OCI-LY1 (cell line): ENCODE results near the gene CBLB.

ENCODE experiments used
- EZH2 ChIP-seq: fragments of 200-600 bp; sonication (generic), shearing (Covaris generic); IDR thresholded peaks from 2 replicates; pipeline ENCODE4 v1.8.0; 2017; ENCODE audit warnings: borderline replicate concordance, mixed run types, mild to moderate bottlenecking, antibody characterized with exemption, low read length, moderate library complexity, mixed read lengths
- TF ChIP-seq, protein P1 (sequence below): fragments of 200-600 bp; sonication (generic), shearing (Covaris generic); IDR thresholded peaks from 2 replicates; pipeline ENCODE4 v1.5.1; 2017; ENCODE audit warnings: mild to moderate bottlenecking, antibody characterized with exemption, low read length, moderate library complexity, mixed read lengths

DNA sequence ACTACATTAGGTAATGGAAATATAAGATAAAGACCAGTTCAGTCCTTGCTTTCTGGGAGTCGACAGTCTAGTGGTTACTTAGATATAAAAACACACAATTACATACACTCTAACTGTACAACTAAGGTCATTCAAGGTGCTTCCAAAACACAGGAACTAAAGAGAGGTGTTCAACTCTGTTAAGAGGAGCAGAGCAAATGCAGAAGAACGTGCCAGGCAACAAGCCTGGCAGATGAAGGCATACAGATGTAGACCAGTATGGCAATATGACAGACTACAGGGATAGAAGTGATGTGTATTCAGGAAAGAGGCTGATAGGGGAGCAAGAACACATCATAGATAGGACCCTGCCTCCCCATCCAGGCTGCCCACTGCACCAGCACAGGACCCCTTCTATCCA lies 78.3 kb downstream of the CBLB start:
- TF ChIP-seq, protein P1, sequence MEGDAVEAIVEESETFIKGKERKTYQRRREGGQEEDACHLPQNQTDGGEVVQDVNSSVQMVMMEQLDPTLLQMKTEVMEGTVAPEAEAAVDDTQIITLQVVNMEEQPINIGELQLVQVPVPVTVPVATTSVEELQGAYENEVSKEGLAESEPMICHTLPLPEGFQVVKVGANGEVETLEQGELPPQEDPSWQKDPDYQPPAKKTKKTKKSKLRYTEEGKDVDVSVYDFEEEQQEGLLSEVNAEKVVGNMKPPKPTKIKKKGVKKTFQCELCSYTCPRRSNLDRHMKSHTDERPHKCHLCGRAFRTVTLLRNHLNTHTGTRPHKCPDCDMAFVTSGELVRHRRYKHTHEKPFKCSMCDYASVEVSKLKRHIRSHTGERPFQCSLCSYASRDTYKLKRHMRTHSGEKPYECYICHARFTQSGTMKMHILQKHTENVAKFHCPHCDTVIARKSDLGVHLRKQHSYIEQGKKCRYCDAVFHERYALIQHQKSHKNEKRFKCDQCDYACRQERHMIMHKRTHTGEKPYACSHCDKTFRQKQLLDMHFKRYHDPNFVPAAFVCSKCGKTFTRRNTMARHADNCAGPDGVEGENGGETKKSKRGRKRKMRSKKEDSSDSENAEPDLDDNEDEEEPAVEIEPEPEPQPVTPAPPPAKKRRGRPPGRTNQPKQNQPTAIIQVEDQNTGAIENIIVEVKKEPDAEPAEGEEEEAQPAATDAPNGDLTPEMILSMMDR, result no peak
- TF ChIP-seq EZH2, result no peak
